ENCODE data around the gene CTDSP2.

The CTDSP2 gene, protein sequence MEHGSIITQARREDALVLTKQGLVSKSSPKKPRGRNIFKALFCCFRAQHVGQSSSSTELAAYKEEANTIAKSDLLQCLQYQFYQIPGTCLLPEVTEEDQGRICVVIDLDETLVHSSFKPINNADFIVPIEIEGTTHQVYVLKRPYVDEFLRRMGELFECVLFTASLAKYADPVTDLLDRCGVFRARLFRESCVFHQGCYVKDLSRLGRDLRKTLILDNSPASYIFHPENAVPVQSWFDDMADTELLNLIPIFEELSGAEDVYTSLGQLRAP

DNA sequence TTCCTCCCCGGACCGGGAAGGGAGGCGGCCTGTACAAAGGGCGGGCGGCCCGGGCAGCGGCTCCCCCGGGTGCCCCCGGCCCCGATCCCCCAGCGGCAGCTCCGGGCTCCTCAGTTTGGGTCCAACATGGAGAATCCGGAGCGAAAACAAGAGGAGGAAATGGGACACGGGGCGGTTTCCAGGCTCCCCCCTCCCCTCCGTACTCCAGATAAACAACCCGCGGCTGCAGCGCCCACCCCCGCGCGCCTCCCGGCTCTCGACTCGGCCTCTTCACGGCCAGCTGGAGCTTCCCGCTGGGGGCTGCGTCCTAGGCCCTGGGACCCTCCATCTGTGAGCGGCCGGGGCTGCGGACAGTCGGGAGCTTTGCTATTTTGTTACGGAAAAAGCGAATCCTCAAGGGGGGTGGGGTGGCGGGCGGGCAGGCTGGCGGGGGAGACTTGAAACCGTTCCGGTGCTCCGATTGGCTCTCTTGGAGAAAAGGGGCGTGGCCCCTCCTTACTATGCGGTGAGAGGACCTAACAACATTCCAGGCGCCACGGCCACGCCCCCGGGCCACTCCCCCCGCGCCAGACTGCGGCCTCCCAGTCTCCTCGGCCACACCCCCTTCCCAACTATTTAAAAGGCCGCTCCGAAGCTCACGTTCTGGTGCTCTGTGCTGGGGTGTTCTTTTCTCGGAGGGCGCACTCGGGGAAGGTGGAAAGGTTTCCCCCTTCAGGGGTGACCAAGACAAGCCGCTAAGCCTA lies at the start of gene CTDSP2:
TSS of gene CTDSP2 (minus strand) at position 153 of the 743 bp plus-strand sequence. CDS start 294 bp downstream, outside the sequence.
- Mint-ChIP-seq H3K4me1 (peaks cover 39% of the 10 kb centered on the region), H3K27ac (peak within 1 kb of the TSS; percentile 82)

DNA sequence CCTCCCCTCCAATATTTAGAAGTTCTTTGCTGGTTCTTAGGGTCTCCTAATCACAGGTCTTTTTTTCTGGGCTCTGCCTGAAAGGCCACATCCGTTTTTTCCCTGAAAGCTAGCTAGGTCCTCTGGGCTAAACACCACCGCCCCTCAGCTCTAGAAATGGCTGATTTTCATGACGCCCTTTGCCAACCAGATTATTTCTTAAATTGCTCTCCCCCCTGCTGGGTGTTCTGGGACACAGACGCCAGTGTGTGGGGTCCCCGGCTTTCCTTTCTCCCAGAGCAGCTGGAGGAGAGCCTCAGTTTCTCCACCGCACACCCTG lies 49.5 kb upstream of the CTDSP2 start:
- no peak for DNase-seq
- H3K27ac Mint-ChIP-seq, result peak overlapping the region; percentile 35
- H3K36me3 Mint-ChIP-seq, result no peaks in the 10 kb centered on the region
- no peaks in the 10 kb centered on the region for H3K9me3 Mint-ChIP-seq
- H3K4me1 Mint-ChIP-seq, result peaks cover 57% of the 10 kb centered on the region
- CTCF ChIA-PET, result interaction anchor here (1.4 to 12.4 kb wide), 16 partner anchors 8 to 139 kb away, joined by 3 to 147 read pairs (median 8); partner anchors contain the start of genes ATP23, CTDSP2 and TSFM
- peaks cover 19% of the 10 kb centered on the region for H3K27me3 Mint-ChIP-seq
- H3K4me3 Mint-ChIP-seq, result peak overlapping the region; percentile 52

More for the DNA sequence above, at the start of gene CTDSP2:
- peak within 1 kb of the TSS; percentile 84 for H3K4me3 Mint-ChIP-seq
- H3K9me3 Mint-ChIP-seq, result no peaks in the 10 kb centered on the region
- H3K36me3 Mint-ChIP-seq, result peaks cover 14% of the 10 kb centered on the region
- H3K27me3 Mint-ChIP-seq, result peaks cover 45% of the 10 kb centered on the region
- CTCF ChIA-PET, result interaction anchor here (2.7 to 7.7 kb wide), 2 partner anchors 51 to 57 kb away, joined by 10 to 51 read pairs; no protein-coding TSS in a partner anchor
- DNase-seq, result peak; percentile 94

DNA sequence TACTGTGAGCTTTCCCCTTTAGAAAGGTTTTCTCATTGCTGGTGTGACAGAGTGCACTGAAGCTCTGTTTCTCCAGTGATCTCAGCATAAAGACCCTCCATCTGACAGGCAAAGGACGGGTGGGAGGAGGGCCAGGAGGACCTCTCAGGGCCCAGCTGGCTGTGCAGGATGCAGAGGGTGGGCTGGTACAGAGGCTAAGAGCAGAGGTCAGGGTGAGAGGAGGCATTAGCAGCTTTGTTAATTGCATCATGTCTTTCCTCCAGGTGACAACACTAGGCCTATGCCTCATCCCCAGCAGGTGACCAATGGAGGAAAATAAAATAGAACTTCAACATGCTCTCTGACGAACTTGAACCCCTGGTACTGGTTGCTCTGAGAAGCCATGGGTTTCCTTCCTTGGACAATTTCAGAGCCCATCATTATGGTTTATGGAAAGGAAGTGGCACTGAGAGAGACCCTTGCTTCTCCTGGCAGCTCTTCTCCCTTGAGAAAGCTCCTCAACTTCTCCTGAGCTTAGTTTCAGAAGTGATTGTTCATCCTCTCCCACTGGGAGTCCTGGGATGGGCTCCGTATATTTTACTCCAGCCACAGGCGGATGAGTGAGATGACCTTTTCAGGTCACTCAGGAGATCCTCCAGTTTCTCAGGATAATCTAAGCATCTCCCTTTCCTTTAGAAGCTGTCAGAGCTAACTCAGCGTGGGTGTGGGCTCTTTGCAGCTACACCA lies 49.0 kb upstream of the CTDSP2 start:
- Mint-ChIP-seq H3K4me3 (peak overlapping the region; percentile 52), H3K27me3 (peaks cover 19% of the 10 kb centered on the region), H3K36me3 (no peaks in the 10 kb centered on the region), H3K9me3 (no peaks in the 10 kb centered on the region), H3K27ac (peak overlapping the region; percentile 35), H3K4me1 (peaks cover 57% of the 10 kb centered on the region)
- CTCF ChIA-PET, result interaction anchor here (0.8 to 12.4 kb wide), 14 partner anchors 8 to 139 kb away, joined by 3 to 147 read pairs (median 8); partner anchors contain the start of genes ATP23 and TSFM
- DNase-seq, result no peak

DNA sequence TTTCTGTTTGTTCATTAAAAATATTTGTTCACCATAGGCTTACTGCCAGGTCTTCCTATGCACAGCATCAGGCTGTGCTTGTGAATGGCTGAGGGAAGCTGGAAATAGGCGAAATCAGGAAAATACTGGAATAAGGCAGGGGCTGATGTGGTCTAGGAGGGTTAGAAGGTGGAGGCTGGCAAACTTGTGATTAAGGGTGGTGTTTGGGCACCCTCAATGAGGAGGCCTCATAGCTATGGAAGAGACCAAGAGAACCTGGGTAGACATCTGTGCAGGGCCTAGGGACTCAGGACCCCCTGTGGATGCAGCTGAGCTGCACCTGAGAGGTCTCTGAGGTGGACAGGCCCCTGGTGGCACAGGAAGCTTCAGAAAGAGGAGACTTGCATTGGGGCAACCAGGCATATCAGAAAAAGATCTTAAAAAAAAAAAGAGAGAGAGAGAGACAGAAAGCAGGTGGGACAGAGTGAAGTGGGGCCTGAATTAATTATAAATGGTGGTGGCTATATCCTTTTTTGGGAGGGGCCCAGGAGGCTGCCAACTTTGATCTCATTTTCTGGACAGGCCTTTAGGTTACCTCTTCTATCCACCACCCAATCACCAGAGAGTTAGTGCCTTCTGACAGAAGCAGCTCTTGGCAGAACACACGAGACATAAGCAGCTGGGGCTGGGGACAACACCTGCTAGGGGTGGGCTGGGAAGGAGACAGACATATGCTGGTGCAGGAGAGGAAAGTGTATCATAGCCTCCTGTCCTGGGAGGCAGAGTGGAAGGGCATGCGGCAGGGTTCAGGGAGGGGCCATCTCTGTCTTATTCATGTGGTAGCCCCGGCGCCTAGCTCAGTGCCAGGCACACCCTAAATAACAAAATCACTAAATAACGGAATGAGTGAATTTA lies 48.1 kb upstream of the CTDSP2 start:
- H3K4me1 Mint-ChIP-seq, result peaks cover 57% of the 10 kb centered on the region
- H3K36me3 Mint-ChIP-seq, result no peaks in the 10 kb centered on the region
- no peak overlapping the region for H3K4me3 Mint-ChIP-seq
- no peak for DNase-seq
- H3K9me3 Mint-ChIP-seq, result no peaks in the 10 kb centered on the region
- peaks cover 26% of the 10 kb centered on the region for H3K27me3 Mint-ChIP-seq
- CTCF ChIA-PET, result interaction anchor here (0.7 to 4.3 kb wide), 9 partner anchors 8 to 112 kb away, joined by 3 to 30 read pairs (median 3); partner anchors contain the start of genes ATP23 and TSFM
- peak overlapping the region; percentile 66 for H3K27ac Mint-ChIP-seq

DNA sequence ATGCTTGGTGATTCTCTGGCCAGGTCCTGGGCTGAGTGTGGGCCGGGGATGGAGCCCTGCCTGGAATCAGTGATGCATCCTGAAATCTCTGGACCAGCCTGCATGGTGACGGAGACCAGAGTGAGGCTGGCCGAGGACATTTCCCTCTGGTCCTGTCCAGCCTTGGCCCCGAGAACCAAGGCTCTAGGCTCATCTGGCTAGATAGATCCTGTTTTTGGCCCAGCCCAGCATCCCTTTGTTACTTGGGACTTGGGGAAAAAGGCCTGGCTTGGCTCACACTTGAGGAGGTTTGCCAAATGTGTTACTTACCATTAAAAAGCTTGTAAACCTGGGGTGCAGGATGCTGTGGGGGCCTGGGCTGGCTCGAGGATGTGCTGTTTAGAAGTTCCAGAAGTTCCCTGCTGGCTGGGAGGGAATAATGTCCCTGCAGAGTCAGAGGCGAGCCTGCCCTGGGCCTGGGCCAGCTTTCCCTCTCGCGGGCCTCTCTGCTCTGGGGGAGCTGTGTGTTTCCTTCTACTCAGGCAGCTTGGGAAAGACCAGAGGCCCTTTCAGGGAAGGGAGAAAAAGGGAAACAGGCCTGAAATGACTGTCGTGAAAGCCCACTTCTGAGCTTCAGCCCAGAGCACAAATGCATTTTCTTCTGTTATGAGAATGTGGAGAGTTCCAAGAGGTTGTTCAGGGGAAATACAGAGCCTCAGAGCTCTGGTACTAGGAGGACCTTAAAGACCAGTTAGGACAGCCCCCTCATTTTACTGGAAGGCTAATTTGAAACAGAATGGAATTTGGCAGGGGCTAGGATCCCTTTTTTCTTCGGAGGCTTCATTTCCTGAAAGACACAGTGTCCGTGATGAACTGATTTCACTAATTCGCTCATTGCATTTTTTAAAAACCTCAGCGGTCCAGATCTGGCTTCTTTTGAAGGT lies 47.2 kb upstream of the CTDSP2 start:
- Mint-ChIP-seq H3K4me3 (no peak overlapping the region), H3K9me3 (no peaks in the 10 kb centered on the region), H3K36me3 (no peaks in the 10 kb centered on the region), H3K4me1 (peaks cover 52% of the 10 kb centered on the region), H3K27me3 (peaks cover 27% of the 10 kb centered on the region), H3K27ac (no peak overlapping the region)
- CTCF ChIA-PET, result interaction anchor here (0.7 to 4.3 kb wide), 4 partner anchors 9 to 90 kb away, joined by 3 to 30 read pairs (median 8); no protein-coding TSS in a partner anchor
- no peak for DNase-seq

DNA sequence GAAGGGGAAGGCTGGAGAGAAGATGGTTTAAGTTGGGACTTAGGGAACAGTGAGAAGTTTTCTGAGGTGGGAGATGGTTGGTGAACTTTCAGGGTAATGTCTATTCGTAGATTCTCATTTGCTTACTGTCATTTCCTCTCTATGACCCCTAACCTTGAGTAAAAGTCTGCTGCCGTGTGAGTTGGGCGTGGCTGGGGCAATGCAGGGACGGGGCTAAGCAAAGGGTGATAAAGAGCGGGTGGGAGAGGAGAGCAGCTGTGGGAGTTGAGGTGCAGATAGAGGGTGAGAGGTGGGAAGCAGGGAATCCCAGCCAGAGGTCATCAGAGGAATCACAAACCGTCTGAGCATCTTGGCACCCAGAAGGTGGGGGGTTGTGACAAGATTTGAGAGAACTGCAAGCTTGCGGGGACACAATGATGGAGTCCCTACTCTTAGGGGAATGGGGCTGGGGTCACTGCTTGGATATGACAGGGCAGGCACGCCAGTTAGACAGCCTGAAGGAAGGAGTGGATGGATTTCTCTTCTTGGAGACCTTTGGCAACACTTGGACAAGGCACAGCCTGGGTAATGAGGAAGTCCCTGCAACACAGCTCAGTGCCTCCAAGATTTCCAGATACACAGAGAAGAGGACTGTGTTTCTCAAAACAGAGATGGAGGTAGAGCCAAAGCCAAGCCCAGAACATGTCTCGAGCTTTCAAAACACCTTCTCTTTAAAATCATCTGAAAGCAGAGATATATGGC lies 45.9 kb upstream of the CTDSP2 start:
- no peak overlapping the region for H3K27ac Mint-ChIP-seq
- peaks cover 33% of the 10 kb centered on the region for H3K27me3 Mint-ChIP-seq
- no peaks in the 10 kb centered on the region for H3K36me3 Mint-ChIP-seq
- no peak for DNase-seq
- peaks cover 51% of the 10 kb centered on the region for H3K4me1 Mint-ChIP-seq
- CTCF ChIA-PET, result interaction anchor here (1.9 kb wide), 1 partner anchor 13 kb away, joined by 9 read pairs; no protein-coding TSS in a partner anchor
- H3K4me3 Mint-ChIP-seq, result no peak overlapping the region
- no peaks in the 10 kb centered on the region for H3K9me3 Mint-ChIP-seq

DNA sequence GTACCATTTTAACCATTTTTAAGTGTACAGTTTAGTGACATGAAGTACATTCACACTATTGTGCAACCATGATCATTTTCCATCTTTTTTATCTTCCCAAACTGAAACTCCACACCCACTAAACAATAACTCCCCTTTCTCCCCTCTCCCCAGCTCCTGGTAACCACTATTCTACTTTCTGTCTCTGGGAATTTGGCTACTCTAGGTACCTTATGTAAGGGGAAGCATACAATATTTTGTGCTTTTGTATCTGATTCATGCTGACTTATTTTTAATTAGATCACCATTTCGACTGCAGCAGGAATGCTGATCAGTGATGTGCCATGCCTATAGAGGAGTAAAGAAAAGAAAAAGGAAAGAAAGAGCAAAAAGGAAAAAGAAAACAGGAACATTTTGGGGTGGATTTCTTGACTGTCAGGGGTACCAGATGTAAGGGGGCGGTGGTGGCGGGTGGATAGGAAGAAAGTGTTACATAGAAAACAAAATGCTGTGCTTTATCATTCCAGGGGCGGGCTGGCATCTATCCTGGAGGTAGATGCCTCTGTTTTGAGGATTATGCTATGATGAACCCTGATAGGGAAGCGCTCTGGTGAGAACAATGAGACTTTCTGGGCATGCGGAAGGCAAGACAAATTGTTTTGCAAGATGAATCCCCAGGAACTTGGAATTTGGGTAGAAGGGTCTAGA lies 45.2 kb upstream of the CTDSP2 start:
- Mint-ChIP-seq H3K27me3 (peaks cover 33% of the 10 kb centered on the region), H3K27ac (no peak overlapping the region), H3K36me3 (no peaks in the 10 kb centered on the region), H3K9me3 (no peaks in the 10 kb centered on the region), H3K4me3 (no peak overlapping the region), H3K4me1 (peaks cover 44% of the 10 kb centered on the region)
- no peak for DNase-seq
- CTCF ChIA-PET, result interaction anchor here (1.3 to 1.9 kb wide), 2 partner anchors 14 to 89 kb away, joined by 3 to 9 read pairs; no protein-coding TSS in a partner anchor

DNA sequence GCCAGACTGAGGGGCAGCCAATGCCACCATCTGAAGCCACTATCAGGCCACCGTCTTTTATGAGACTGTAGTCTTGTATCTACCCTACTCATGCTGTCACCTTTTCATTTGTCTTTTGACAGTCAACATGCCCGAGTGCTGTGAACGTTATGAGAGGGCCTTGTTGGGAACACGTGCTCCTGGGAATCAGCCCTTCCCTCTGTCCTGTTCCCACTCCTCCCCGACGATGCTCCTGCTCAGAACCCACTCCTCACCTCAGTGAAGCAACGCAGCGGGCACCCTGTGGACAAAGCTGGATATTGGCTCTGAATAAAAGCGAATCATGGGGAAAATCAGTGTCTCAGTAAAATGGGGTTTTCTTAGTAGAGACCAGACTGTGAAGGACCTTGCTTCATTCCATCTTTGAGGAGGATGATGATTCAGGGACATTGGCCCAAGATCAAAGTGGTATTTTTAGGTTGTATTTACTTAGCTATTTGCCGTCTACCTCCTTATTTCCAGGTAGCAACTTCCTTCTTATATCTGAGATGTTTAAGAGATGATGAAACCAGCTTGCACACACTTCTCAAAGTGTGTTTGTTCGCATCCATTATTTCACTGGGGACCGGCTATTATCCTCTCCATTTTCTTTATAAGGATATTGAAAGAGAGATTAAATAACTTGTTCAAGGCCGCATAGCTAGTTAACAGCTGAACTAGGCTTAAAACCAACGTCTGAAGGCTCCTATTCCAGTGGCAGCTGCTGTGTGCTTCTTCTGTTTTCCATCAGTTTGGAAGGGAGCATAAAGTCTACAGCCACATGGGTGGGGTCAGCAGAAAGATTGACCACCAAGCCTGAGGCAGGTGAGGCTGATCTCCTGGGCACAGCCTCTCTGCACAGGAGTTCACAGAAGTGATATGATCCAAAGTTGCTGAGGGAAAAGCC lies 43.9 kb upstream of the CTDSP2 start:
- H3K4me1 Mint-ChIP-seq, result peaks cover 36% of the 10 kb centered on the region
- DNase-seq, result no peak
- CTCF ChIA-PET, result interaction anchor here (1.3 to 1.8 kb wide), 2 partner anchors 8 to 88 kb away, joined by 3 to 8 read pairs; no protein-coding TSS in a partner anchor
- no peak overlapping the region for H3K4me3 Mint-ChIP-seq
- H3K27ac Mint-ChIP-seq, result no peak overlapping the region
- no peaks in the 10 kb centered on the region for H3K9me3 Mint-ChIP-seq
- H3K27me3 Mint-ChIP-seq, result peaks cover 29% of the 10 kb centered on the region
- no peaks in the 10 kb centered on the region for H3K36me3 Mint-ChIP-seq

DNA sequence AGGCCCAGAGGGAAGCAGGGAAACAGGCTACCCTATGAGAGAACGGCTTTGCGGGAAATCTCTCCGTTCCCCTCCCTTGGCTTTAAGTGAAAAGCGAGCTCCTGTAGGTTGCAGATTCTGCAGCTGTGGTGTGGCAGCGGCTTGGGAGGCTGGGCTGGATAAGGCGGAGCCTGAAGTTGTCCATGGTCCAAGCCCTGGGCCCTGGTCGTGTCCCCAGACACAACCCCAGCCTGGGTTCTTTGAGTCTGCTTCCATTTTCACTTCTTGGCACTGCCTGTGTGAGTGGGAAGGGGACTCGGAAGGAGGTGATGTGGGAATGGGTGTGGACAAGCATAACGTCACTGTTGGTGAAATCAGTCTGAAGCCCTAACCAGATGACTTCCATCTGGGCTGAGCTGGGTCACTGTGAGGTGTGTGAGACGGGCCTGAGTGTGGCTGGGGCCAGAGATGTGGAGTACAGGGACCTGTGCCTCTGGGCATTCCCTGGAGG lies 43.0 kb upstream of the CTDSP2 start:
- CTCF ChIA-PET, result interaction anchor here (1.6 to 1.8 kb wide), 2 partner anchors 9 to 18 kb away, joined by 4 to 8 read pairs; no protein-coding TSS in a partner anchor
- no peaks in the 10 kb centered on the region for H3K9me3 Mint-ChIP-seq
- H3K27ac Mint-ChIP-seq, result no peak overlapping the region
- no peak for DNase-seq
- peaks cover 27% of the 10 kb centered on the region for H3K4me1 Mint-ChIP-seq
- no peak overlapping the region for H3K4me3 Mint-ChIP-seq
- H3K36me3 Mint-ChIP-seq, result no peaks in the 10 kb centered on the region
- peaks cover 24% of the 10 kb centered on the region for H3K27me3 Mint-ChIP-seq

DNA sequence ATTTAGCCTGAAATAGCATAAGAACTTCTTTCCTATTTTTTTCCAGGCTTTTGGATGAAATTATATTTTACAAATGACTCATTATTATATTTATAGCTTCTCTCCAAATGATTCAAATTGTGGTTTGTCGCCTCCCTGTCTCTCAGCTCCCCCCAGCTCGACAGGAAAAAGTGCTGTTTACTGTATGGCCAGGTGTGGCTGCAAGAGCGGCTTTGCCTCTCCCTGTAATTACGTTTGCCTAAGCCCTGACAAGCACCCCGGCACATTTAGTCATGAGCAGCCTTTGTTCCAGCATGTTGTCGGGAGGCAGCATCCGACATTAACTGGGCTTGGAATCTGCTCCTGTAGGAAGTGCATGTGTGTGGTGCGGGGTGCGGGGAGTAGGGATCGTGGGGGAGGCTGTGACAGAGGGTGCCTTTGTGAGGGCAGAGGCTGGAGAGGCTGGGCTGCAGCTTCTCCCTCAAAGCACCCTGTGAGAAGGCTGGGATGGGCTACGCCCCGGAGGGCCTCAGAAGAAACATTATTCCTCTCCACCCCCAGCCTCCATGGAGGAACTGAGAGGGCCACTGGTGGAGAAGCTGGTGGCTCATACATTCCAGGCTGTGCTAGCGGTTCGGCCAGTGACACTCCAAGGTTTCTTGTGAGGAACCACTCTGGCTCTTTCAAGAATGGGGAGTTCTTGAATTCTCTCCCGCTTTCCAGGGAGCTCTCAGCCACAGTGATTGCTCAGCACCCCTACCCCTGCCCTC lies 42.1 kb upstream of the CTDSP2 start:
- Mint-ChIP-seq H3K27ac (no peak overlapping the region), H3K4me1 (peaks cover 20% of the 10 kb centered on the region), H3K27me3 (peaks cover 23% of the 10 kb centered on the region), H3K4me3 (no peak overlapping the region), H3K36me3 (peaks cover 3% of the 10 kb centered on the region), H3K9me3 (peaks cover 4% of the 10 kb centered on the region)
- peak; percentile 54 for DNase-seq
- CTCF ChIA-PET, result interaction anchor here (0.7 to 2.3 kb wide), 7 partner anchors 8 to 56 kb away, joined by 3 to 11 read pairs (median 4); no protein-coding TSS in a partner anchor

All from activated naive CD4-positive, alpha-beta T cell treated with anti-CD3 and anti-CD28 coated beads, Interleukin-2, amount 10 ng/mL, durations not matched to agents 7 days and 5 days (primary cell).